Stimulated activated memory B cell treated with anti-CD40 and anti-IgM and Interleukin-4, amounts not matched to agents 10 μg/mL and 1 μg/mL and 100 μg/mL, for 72 hours (primary cell): ENCODE measurements around the gene CHKA.

Experiments
- ATAC-seq: fragments of 150-1000 bp; cut with Tn5 transposase; 2 replicates; pipeline ENCODE4 v1.10.0; 2021
- H3K27ac Mint-ChIP-seq: one replicate; pipeline ENCODE4 v1.8.0; 2022; ENCODE audit warnings: mild to moderate bottlenecking, mixed read lengths
- H3K27me3 Mint-ChIP-seq: one replicate; pipeline ENCODE4 v1.8.0; 2022; ENCODE audit warnings: mixed read lengths
- H3K36me3 Mint-ChIP-seq: one replicate; pipeline ENCODE4 v1.8.0; 2022; ENCODE audit warnings: mixed read lengths
- H3K4me1 Mint-ChIP-seq: one replicate; pipeline ENCODE4 v1.8.0; 2022; ENCODE audit warnings: mixed read lengths
- H3K4me3 Mint-ChIP-seq: one replicate; pipeline ENCODE4 v1.8.0; 2022; ENCODE audit warnings: mild to moderate bottlenecking, moderate library complexity, mixed read lengths
- H3K9me3 Mint-ChIP-seq: one replicate; pipeline ENCODE4 v1.8.0; 2022; ENCODE audit warnings: mixed read lengths

CHKA gene

GRCh38 chr11:68133761-68134160 lies 12.6 kb upstream of the CHKA start:
- Mint-ChIP-seq H3K4me1 (no peaks in the 10 kb centered on the region), H3K4me3 (no peak overlapping the region), H3K27ac (no peak overlapping the region), H3K9me3 (peaks cover 14% of the 10 kb centered on the region), H3K36me3 (peaks cover 18% of the 10 kb centered on the region), H3K27me3 (peaks cover 37% of the 10 kb centered on the region)
- no peak for ATAC-seq

- Mint-ChIP-seq H3K36me3 (peaks cover 18% of the 10 kb centered on the region), H3K4me3 (no peak overlapping the region), H3K27me3 (peaks cover 35% of the 10 kb centered on the region), H3K9me3 (peaks cover 14% of the 10 kb centered on the region), H3K4me1 (no peaks in the 10 kb centered on the region), H3K27ac (no peak overlapping the region)
- ATAC-seq, result no peak
These were observed 8.9 kb upstream of the CHKA start for GRCh38 chr11:68130121-68130520.

GRCh38 chr11:68128682-68129327 lies 7.6 kb upstream of the CHKA start:
- Mint-ChIP-seq H3K4me1 (no peaks in the 10 kb centered on the region), H3K36me3 (peaks cover 14% of the 10 kb centered on the region), H3K27me3 (peaks cover 32% of the 10 kb centered on the region), H3K4me3 (no peak overlapping the region), H3K9me3 (peaks cover 12% of the 10 kb centered on the region), H3K27ac (no peak overlapping the region)
- ATAC-seq, result no peak

GRCh38 chr11:68127714-68128681 lies 6.8 kb upstream of the CHKA start:
- ATAC-seq, result no peak
- Mint-ChIP-seq H3K27ac (no peak overlapping the region), H3K9me3 (peaks cover 11% of the 10 kb centered on the region), H3K27me3 (peaks cover 32% of the 10 kb centered on the region), H3K36me3 (peaks cover 13% of the 10 kb centered on the region), H3K4me1 (no peaks in the 10 kb centered on the region), H3K4me3 (no peak overlapping the region)

GRCh38 chr11:68125164-68125563 lies 4.0 kb upstream of the CHKA start:
- no peak for ATAC-seq
- Mint-ChIP-seq H3K27me3 (peaks cover 17% of the 10 kb centered on the region), H3K36me3 (no peaks in the 10 kb centered on the region), H3K27ac (no peak overlapping the region), H3K4me1 (peaks cover 10% of the 10 kb centered on the region), H3K9me3 (no peaks in the 10 kb centered on the region), H3K4me3 (no peak overlapping the region)

GRCh38 chr11:68122936-68123539 lies 1.9 kb upstream of the CHKA start:
- H3K9me3 Mint-ChIP-seq, result no peaks in the 10 kb centered on the region
- H3K4me3 Mint-ChIP-seq, result no peak overlapping the region
- H3K27me3 Mint-ChIP-seq, result no peaks in the 10 kb centered on the region
- peaks cover 28% of the 10 kb centered on the region for H3K4me1 Mint-ChIP-seq
- H3K36me3 Mint-ChIP-seq, result no peaks in the 10 kb centered on the region
- no peak for ATAC-seq
- H3K27ac Mint-ChIP-seq, result no peak overlapping the region

GRCh38 chr11:68120273-68121066 lies 718 bp downstream of the CHKA start:
- peak overlapping the region; percentile 81 for H3K27ac Mint-ChIP-seq
- peak overlapping the region; percentile 81 for H3K4me3 Mint-ChIP-seq
- peaks cover 28% of the 10 kb centered on the region for H3K4me1 Mint-ChIP-seq
- peak; percentile 40 for ATAC-seq
- no peaks in the 10 kb centered on the region for H3K9me3 Mint-ChIP-seq
- H3K27me3 Mint-ChIP-seq, result no peaks in the 10 kb centered on the region
- no peaks in the 10 kb centered on the region for H3K36me3 Mint-ChIP-seq

GRCh38 chr11:68118706-68119448 lies 2.3 kb downstream of the CHKA start:
- peaks cover 33% of the 10 kb centered on the region for H3K4me1 Mint-ChIP-seq
- peak overlapping the region; percentile 42 for H3K4me3 Mint-ChIP-seq
- ATAC-seq, result peak; percentile 38
- H3K9me3 Mint-ChIP-seq, result no peaks in the 10 kb centered on the region
- H3K36me3 Mint-ChIP-seq, result peaks cover 9% of the 10 kb centered on the region
- H3K27me3 Mint-ChIP-seq, result no peaks in the 10 kb centered on the region
- peak overlapping the region; percentile 81 for H3K27ac Mint-ChIP-seq

- H3K27ac Mint-ChIP-seq, result peak overlapping the region; percentile 81
- no peak for ATAC-seq
- H3K27me3 Mint-ChIP-seq, result no peaks in the 10 kb centered on the region
- peaks cover 13% of the 10 kb centered on the region for H3K36me3 Mint-ChIP-seq
- no peak overlapping the region for H3K4me3 Mint-ChIP-seq
- H3K4me1 Mint-ChIP-seq, result peaks cover 37% of the 10 kb centered on the region
- H3K9me3 Mint-ChIP-seq, result no peaks in the 10 kb centered on the region
These were observed 3.2 kb downstream of the CHKA start for GRCh38 chr11:68117853-68118470.

GRCh38 chr11:68116974-68117373 lies 4.2 kb downstream of the CHKA start:
- no peak for ATAC-seq
- Mint-ChIP-seq H3K36me3 (peaks cover 13% of the 10 kb centered on the region), H3K27ac (no peak overlapping the region), H3K4me1 (peaks cover 34% of the 10 kb centered on the region), H3K27me3 (no peaks in the 10 kb centered on the region), H3K4me3 (no peak overlapping the region), H3K9me3 (no peaks in the 10 kb centered on the region)

GRCh38 chr11:68116126-68116525 lies 5.1 kb downstream of the CHKA start:
- Mint-ChIP-seq H3K4me3 (no peak overlapping the region), H3K9me3 (no peaks in the 10 kb centered on the region), H3K27me3 (no peaks in the 10 kb centered on the region), H3K27ac (no peak overlapping the region), H3K4me1 (peaks cover 29% of the 10 kb centered on the region), H3K36me3 (peaks cover 13% of the 10 kb centered on the region)
- ATAC-seq, result no peak

- Mint-ChIP-seq H3K27me3 (no peaks in the 10 kb centered on the region), H3K27ac (no peak overlapping the region), H3K4me1 (peaks cover 28% of the 10 kb centered on the region), H3K4me3 (no peak overlapping the region), H3K36me3 (peaks cover 13% of the 10 kb centered on the region), H3K9me3 (no peaks in the 10 kb centered on the region)
- no peak for ATAC-seq
These were observed 5.9 kb downstream of the CHKA start for GRCh38 chr11:68115285-68115684.

GRCh38 chr11:68113986-68114385 lies 7.2 kb downstream of the CHKA start:
- H3K9me3 Mint-ChIP-seq, result no peaks in the 10 kb centered on the region
- H3K4me1 Mint-ChIP-seq, result peaks cover 17% of the 10 kb centered on the region
- no peaks in the 10 kb centered on the region for H3K27me3 Mint-ChIP-seq
- H3K36me3 Mint-ChIP-seq, result peaks cover 13% of the 10 kb centered on the region
- no peak overlapping the region for H3K4me3 Mint-ChIP-seq
- ATAC-seq, result no peak
- H3K27ac Mint-ChIP-seq, result peak overlapping the region; percentile 57

GRCh38 chr11:68107689-68108088 lies 13.5 kb downstream of the CHKA start:
- Mint-ChIP-seq H3K27me3 (no peaks in the 10 kb centered on the region), H3K4me1 (peaks cover 18% of the 10 kb centered on the region), H3K4me3 (no peak overlapping the region), H3K27ac (no peak overlapping the region), H3K9me3 (no peaks in the 10 kb centered on the region), H3K36me3 (peaks cover 13% of the 10 kb centered on the region)
- ATAC-seq, result no peak
